HepG2 (cell line): ENCODE measurements around the gene JPH4. TPM values are rescaled to one million over a fixed set of nuclear protein-coding genes. Genes with fewer than 3 reads are reported as not detected.

ENCODE experiments used
- AGO2 ChIP-seq: fragments of 200-400 bp; formaldehyde crosslinking; optimal IDR thresholded peaks from 2 replicates; pipeline ENCODE3; 2017; ENCODE audit warnings: mild to moderate bottlenecking, low read depth, low read length, moderate library complexity
- CSRNP1 ChIP-seq: sonication (generic); formaldehyde crosslinking; IDR thresholded peaks from 2 replicates; pipeline ENCODE4 v1.8.1; 2023; ENCODE audit warnings: mild to moderate bottlenecking, missing genetic modification reagents
- HDAC2 ChIP-seq: sonication (generic); formaldehyde crosslinking; IDR thresholded peaks from 2 replicates; pipeline ENCODE4 v1.4.0; 2020; ENCODE audit warnings: missing genetic modification reagents
- HHEX ChIP-seq: IDR thresholded peaks from 2 replicates; pipeline ENCODE4 v1.6.1; 2016; ENCODE audit warnings: control low read depth
- KDM5A ChIP-seq: fragments of 200-600 bp; sonication (generic); IDR thresholded peaks from 2 replicates; pipeline ENCODE4 v1.7.0; 2018; ENCODE audit warnings: antibody characterized with exemption, mild to moderate bottlenecking, low read length, borderline replicate concordance
- NFE2 ChIP-seq: sonication (generic); formaldehyde crosslinking; IDR thresholded peaks from 2 replicates; pipeline ENCODE4 v1.4.0; 2020; ENCODE audit warnings: missing genetic modification reagents
- NFRKB ChIP-seq: fragments of 450-650 bp; IDR thresholded peaks from 2 replicates; pipeline ENCODE4 v1.6.1; 2017
- PHF5A ChIP-seq: IDR thresholded peaks from one replicate; pipeline ENCODE4 v1.6.1; 2018; ENCODE audit warnings: low read depth, missing genetic modification reagents; ENCODE audit not compliant: unreplicated experiment
- RFX3 ChIP-seq: IDR thresholded peaks from 2 replicates; pipeline ENCODE4 v1.6.1; 2016; ENCODE audit warnings: missing biosample characterization, missing genetic modification reagents
- SYNCRIP ChIP-seq: fragments of 200-400 bp; formaldehyde crosslinking; IDR thresholded peaks from 2 replicates; pipeline ENCODE4 v1.6.1; 2018; ENCODE audit warnings: mild to moderate bottlenecking, low read depth, low read length; ENCODE audit not compliant: insufficient read depth
- ZNF484 ChIP-seq: sonication (generic); formaldehyde crosslinking; IDR thresholded peaks from 2 replicates; pipeline ENCODE4 v1.5.1; 2020; ENCODE audit warnings: mild to moderate bottlenecking, low read depth, missing genetic modification reagents, borderline replicate concordance
- ZNF503 ChIP-seq: sonication (generic); formaldehyde crosslinking; IDR thresholded peaks from 2 replicates; pipeline ENCODE4 v1.4.0; 2020; ENCODE audit warnings: missing genetic modification reagents
- ZNF543 ChIP-seq: sonication (generic); formaldehyde crosslinking; IDR thresholded peaks from 2 replicates; pipeline ENCODE4 v1.4.0; 2020; ENCODE audit warnings: mild to moderate bottlenecking, missing genetic modification reagents
- ZNF552 ChIP-seq: sonication (generic); formaldehyde crosslinking; IDR thresholded peaks from 2 replicates; pipeline ENCODE4 v1.9.0; 2022; ENCODE audit warnings: missing genetic modification reagents, mild to moderate bottlenecking, borderline replicate concordance
- ZNF749 ChIP-seq: sonication (generic); formaldehyde crosslinking; IDR thresholded peaks from 2 replicates; pipeline ENCODE4 v1.8.0; 2022; ENCODE audit warnings: mild to moderate bottlenecking, missing genetic modification reagents, moderate library complexity, borderline replicate concordance
- polyA plus RNA-seq, 8 experiments: library from polyadenylated mRNA; depleted of rRNA in 3 of 8; stranded (reverse) in 7 of 8; unstranded in 1 of 8; fragments of >200 nt; fragmentation: Illumina TruSeq in 4 of 8; extraction: Trizol in 4 of 8; gene quantifications; 2 replicates each; pipeline versions ENCODE4 v1.2.1 to v1.2.3, GENCODE V29; 2011 to 2016; ENCODE audit warnings: low read depth in 4 of 8, missing spikeins in 1 of 8, mixed read lengths in 1 of 8; ENCODE audit not compliant: insufficient read depth in 1 of 8
- total RNA-seq, 5 experiments: library from RNA; depleted of rRNA; stranded (reverse); fragments of >200 nt; fragmentation: Illumina TruSeq; extraction: Trizol; gene quantifications; 2 replicates each; pipeline ENCODE4 v1.2.3, GENCODE V29; 2016; ENCODE audit warnings: low read depth in 1 of 5
- TF ChIP-seq, protein P1 (sequence below), 2 experiments: sonication (generic) in 1 of 2; formaldehyde crosslinking in 1 of 2; IDR thresholded peaks; 2 replicates each; pipeline versions ENCODE4 v1.6.1 to v1.9.0; 2014 to 2022; ENCODE audit warnings: antibody characterized with exemption in 1 of 2, borderline replicate concordance in 1 of 2, inconsistent platforms in 1 of 2, low read depth in 1 of 2, missing genetic modification reagents in 1 of 2
- TF ChIP-seq, protein P2 (sequence below): sonication (generic); formaldehyde crosslinking; IDR thresholded peaks from 2 replicates; pipeline ENCODE4 v1.5.0; 2020; ENCODE audit warnings: missing genetic modification reagents
- TF ChIP-seq, protein P3 (sequence below): sonication (generic); formaldehyde crosslinking; IDR thresholded peaks from 2 replicates; pipeline ENCODE4 v1.4.0; 2020; ENCODE audit warnings: mild to moderate bottlenecking, missing genetic modification reagents

The JPH4 gene
- total and polyA plus RNA-seq, 2 of the 13 experiments (the other 11 are each of a cell fraction or from before 2014, with no cell fraction given), result 0.08 to 0.22 TPM

DNA sequence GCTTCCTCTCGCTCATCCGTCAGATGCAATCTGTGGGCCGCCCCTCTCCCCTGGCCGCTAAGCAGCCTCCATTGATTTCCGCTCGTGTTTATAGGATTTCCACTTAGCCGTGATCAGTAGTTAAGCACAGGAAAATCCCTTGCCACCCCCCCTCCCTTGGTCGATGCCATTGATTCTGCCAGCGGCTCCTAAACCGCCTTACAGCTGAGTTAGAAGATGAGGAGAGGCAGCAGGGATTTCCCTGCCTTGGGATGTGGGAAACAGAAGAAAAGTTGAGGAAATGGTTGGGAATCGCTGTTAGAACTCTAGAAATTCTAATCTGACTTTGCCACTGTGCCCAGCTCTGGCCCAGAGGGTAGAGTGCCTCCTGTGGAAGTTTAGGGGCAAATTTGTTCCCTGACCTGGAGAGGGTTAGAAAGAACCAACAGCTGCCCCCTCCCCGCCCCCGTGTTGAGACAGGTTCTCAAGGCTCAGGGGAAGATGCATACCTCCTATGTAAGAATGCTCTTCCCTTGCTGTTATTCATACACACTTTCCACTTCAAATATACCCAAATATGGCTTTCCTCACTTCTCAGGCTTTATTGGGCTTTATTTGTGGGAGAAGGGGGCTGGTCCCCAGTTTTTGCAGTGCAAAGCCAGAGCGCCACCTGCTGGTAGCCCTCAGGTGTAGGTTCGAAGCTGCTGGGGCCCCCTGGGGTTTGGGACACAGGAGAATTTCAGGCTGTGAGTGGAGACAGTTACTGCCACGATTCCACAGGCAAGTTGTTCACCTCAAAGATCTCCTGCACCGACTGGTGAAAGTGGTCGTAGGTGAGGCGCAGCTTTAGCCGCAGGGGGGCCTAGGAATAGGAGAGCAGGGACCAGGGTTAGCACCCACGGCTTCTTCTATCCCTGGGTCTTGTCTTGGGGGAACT is 19.3 kb downstream of the JPH4 start (continued):
- TF ChIP-seq, protein P1, sequence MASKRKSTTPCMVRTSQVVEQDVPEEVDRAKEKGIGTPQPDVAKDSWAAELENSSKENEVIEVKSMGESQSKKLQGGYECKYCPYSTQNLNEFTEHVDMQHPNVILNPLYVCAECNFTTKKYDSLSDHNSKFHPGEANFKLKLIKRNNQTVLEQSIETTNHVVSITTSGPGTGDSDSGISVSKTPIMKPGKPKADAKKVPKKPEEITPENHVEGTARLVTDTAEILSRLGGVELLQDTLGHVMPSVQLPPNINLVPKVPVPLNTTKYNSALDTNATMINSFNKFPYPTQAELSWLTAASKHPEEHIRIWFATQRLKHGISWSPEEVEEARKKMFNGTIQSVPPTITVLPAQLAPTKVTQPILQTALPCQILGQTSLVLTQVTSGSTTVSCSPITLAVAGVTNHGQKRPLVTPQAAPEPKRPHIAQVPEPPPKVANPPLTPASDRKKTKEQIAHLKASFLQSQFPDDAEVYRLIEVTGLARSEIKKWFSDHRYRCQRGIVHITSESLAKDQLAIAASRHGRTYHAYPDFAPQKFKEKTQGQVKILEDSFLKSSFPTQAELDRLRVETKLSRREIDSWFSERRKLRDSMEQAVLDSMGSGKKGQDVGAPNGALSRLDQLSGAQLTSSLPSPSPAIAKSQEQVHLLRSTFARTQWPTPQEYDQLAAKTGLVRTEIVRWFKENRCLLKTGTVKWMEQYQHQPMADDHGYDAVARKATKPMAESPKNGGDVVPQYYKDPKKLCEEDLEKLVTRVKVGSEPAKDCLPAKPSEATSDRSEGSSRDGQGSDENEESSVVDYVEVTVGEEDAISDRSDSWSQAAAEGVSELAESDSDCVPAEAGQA (IDR thresholded peaks at IDR 0.05; ENCODE audit: low read depth), result no peak
- TF ChIP-seq, protein P1 (CRISPR knock-in tag; IDR thresholded peaks at IDR 0.05; ENCODE audit: borderline replicate concordance), result no peak
- TF ChIP-seq KDM5A (no peak), ZNF503 (CRISPR knock-in tag) (0 out of 2 replicates have a peak, but pooled peaks have one; percentile 9), NFRKB (no peak), RFX3 (CRISPR knock-in tag) (no peak), CSRNP1 (CRISPR knock-in tag) (no peak), HHEX (CRISPR knock-in tag) (no peak), ZNF484 (CRISPR knock-in tag) (no peak), PHF5A (CRISPR knock-in tag) (no peak), AGO2 (no peak), ZNF543 (CRISPR knock-in tag) (no peak), SYNCRIP (no peak), HDAC2 (CRISPR knock-in tag) (no peak), NFE2 (CRISPR knock-in tag) (no peak), ZNF552 (CRISPR knock-in tag) (peak; percentile 73; the same call in 1 of the 2 replicates), ZNF749 (CRISPR knock-in tag) (no peak)
- TF ChIP-seq, protein P2, sequence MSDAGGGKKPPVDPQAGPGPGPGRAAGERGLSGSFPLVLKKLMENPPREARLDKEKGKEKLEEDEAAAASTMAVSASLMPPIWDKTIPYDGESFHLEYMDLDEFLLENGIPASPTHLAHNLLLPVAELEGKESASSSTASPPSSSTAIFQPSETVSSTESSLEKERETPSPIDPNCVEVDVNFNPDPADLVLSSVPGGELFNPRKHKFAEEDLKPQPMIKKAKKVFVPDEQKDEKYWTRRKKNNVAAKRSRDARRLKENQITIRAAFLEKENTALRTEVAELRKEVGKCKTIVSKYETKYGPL (CRISPR knock-in tag), result no peak
- TF ChIP-seq, protein P3, sequence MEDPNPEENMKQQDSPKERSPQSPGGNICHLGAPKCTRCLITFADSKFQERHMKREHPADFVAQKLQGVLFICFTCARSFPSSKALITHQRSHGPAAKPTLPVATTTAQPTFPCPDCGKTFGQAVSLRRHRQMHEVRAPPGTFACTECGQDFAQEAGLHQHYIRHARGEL (CRISPR knock-in tag), result no peak
